GM18867 (cell line): Measurements from ENCODE around the gene KLHDC4.
"Not testable (repeated sequence)": the region's sequence is repeated elsewhere in the genome, so short reads cannot be mapped to it uniquely, and the experiment has no call there.

Experiments
- ATAC-seq: cut with Tn5 transposase; IDR thresholded peaks from one replicate; pipeline ENCODE4 v1.9.1; 2021; ENCODE audit warnings: mild to moderate bottlenecking, moderate library complexity; ENCODE audit not compliant: unreplicated experiment

The KLHDC4 gene

DNA sequence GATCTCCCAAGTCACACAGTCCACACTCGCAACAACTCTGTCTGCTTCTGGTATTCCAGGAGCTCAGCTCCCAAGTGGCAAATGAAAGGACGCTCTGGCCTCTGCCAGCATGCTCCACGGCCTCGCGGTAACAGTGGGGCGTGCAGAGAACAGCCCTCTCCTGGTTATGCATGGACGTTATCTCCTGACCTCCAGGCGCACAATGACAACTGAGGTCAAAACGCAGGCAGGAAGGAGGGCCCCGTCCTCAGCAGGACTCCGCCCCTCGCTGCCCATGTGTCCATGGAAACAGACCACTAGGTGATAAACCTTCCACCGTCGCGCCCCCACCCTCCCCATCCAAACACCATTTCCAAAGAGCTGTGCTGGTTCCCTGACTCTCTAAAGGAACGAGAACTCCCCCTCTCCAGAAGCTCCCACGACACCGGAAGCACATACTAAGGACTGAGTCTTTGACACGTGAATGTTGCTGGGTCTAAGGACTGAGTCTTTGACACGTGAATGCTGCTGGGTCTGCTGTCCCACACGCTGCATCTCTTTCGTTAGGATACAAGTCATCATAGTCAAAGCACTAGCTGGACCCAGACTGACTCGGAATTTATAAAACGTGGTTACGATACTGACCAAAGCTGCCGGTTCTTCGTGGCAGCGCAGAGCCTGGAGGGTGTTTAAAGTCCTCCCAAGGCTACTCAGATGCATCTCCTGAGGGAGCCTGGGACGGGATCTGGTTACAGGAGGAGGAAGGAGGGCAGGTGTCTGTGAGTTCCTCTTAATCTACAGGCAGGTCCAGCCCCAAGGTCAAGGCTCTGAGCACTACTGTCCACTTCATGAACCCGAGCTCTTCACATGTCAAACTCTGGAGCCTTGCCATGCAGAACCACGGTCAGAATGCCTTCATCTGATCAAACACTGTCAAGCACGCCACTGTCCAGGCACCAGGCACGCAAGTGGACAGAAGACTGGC is 43.9 kb downstream of the KLHDC4 start:
- ATAC-seq, result no peak

DNA sequence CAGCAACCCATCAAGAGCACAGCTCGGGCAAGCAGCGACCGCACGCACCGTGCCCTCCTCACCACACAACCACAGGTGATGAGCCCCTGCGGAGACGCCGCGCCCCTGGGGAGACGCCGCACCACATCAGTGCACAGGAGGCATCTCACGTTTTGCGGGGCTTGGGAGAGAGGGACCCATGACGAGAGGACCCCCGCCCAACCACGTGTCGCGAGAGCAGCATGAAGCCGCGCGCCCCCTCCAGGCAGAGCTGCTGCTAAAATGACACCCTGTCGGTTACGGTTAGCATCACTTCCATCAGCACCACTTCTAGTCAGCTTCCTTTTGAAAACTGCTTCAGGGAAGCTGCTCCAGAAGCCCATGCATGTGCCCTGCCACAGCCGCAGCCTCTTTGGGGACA is 45.3 kb downstream of the KLHDC4 start:
- ATAC-seq, result no peak

DNA sequence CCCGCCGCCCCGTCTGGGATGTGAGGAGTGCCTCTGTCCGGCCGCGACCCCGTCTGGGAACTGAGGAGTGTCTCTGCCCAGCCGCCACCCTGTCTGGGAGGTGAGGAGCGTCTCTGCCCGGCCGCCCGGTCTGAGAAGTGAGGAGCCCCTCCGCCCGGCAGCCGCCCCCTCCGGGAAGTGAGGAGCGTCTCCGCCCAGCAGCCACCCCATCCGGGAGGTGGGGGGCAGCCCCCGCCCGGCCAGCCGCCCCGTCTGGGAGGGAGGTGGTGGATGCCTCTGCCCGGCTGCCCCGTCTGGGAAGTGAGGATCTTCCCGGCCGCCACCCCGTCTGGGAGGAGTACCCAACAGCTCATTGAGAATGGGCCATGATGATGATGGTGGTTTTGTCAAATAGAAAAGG is 47.0 kb downstream of the KLHDC4 start:
- ATAC-seq, result not testable (repeated sequence)

DNA sequence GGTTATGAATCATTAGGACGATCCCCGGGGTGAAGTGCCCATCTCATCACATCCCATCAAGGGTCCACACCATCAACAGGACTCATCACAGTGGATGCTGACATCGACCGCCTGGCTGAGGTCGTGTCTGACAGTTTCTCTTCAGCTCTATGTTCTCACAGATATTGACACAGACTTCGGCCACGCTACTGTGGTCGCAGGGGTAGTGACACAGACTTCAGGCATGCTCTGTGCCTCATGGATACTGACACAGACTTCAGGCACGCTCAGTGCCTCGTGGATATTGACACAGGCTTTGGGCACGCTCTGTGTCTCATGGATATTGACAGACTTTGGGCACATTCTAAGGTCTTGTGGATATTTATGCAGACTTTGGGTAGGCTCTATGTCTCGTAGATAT is 50.1 kb downstream of the KLHDC4 start:
- ATAC-seq, result no peak

DNA sequence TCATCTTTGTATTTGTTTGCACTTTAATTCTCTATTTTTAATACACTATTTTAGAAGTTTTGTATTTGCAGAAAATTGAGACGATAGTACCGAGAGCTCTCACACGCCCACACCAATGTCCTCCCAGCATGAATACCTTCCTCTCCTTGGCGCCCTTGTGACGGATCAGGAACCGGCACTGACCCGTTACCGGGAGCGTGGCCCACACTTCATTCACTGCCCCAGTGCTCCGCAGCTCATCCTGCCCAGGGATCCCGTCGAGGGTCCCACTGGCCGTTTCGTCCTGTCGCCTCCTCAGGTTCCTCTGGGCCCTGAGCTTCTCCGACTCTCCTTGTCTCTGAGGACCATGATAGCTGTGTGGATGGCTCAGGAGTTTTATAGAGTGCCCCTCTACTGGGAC is 50.6 kb downstream of the KLHDC4 start:
- ATAC-seq, result no peak

DNA sequence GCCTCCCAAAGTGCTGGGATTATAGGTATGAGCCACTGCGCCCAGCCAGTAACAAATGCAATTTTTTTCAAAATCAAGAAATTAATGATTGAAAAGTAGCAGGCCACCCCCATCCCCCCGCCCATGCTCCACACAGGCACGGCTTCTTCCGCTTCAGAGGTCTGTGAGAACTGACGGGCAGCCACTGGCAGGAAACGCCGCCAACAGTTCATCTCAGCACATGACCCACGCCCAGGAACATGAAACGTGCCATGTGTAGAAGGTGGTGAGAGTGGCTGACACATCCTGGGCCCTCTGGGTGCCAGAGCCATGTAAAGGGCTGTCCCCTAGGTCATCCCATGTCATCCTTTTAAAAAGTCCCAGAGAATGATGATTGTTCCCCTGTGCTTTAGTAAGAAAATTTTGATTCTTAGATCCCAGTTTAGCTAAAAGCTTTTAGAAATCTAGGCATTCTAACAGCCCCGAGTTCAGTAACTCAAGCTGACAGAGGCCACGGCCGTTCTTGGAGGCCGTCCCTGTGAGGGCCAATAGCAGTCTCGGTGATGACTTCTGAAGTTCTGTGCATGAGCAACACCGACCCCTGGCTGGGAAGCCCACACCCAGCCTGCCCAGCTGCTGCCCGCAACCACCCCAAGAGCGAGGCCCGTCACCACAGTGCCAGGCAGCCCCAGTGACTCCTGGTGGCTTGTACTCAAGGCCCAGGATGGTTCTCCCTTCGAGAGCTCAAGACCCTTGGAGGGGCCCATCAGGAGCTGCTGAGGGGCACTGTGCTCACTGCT is 52.1 kb downstream of the KLHDC4 start:
- no peak for ATAC-seq

DNA sequence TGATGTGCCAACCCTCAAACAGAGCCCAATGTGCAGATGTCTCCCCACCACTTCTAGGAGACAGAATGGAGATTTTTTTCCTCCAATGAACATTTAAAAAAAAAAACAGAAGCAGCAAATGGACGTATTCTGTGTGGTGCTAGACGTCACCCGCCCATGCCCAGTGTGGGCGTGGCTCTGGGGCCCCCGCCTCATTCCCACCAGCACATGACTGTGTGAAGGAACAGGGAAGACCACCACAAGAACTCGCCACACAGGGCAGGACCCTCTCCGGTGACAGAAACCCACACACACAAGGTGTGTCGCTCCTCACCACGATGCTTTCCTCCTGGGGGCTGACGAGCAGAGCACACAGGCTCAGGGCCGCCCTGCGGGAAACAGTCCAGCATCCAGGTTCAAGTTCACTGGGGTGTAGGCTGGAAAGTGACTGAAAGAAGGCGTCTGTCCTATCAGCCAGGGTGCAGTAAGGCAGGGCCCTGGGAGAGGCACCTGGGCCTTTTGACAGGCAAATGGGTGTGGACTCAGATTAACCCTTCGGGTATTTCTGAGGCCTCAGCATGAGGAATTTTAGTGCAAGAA is 53.5 kb downstream of the KLHDC4 start:
- no peak for ATAC-seq

DNA sequence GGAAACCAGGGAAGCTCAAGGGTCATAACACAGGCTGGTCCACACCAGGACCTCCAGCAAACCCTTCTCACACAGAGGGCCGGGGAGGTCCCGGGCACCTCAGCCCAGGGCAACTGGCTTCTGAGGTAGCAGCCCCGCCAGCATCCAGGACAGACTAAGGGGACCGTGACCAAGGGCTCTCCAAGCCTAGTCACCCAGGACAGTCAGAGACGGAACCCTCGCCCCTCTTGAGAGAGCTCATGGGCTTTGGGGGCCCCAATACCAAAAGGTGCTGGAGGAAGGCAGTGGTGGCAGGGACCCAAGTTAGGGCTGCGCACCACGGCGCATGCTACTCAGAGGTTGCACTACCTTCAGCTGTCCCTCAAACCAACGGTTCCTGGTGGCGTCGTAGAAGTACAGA is 54.9 kb downstream of the KLHDC4 start:
- ATAC-seq, result no peak

DNA sequence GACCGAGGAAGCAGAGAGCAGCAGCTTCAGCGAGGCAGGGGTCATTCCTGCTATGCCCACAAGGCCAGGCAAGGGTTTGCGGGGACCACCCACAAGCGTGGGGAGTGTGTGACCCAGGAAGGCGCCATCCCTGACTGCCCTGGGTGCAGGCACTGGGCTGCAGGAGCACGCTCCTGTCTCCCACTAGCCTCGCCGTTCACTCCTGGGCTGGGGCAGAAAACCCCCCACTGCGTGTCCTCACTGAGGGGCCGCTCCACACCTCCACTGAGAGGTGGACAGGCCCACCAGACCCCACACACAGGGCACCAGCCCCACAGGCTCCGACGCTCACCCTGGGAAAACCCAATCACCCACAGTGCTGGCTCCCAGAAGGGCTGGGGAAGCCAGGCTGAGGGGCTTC is 56.1 kb downstream of the KLHDC4 start:
- ATAC-seq, result no peak

DNA sequence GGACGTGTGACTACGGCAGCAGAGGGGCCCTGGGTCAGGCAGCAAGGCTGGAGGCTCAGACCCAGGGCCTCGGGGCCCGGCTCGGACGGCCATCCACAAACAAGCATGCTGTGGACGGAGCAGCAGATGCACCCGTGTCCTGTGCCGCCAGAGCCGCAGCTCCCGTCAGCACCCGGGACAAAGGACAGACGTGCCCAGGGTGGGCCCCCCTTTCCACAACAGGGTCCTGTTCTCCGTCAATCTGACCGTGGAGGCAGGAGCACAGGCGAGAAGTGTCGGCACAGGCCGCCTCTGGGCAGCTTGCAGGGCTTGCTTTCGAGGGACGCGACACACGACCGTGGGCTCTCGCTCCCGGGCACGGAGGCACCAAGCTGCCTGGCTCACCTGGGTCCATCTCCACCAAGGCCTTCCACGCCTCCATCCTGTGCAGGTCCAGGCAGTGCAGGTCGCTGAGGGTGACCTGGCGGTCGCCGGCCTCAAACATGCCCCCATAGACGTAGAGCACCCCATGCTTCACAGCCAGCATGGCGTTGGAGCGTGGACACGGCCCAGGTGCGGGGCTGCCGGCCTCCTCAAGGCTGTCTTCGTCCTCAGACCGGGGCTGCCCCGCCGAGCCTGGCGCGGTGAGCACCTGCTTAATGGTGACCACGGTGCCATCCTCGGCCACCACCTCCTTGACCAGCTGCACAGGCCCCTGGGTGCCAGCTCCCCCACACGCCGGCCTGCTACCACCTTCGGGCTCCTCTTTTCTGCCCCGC is 56.7 kb downstream of the KLHDC4 start:
- ATAC-seq, result no peak

DNA sequence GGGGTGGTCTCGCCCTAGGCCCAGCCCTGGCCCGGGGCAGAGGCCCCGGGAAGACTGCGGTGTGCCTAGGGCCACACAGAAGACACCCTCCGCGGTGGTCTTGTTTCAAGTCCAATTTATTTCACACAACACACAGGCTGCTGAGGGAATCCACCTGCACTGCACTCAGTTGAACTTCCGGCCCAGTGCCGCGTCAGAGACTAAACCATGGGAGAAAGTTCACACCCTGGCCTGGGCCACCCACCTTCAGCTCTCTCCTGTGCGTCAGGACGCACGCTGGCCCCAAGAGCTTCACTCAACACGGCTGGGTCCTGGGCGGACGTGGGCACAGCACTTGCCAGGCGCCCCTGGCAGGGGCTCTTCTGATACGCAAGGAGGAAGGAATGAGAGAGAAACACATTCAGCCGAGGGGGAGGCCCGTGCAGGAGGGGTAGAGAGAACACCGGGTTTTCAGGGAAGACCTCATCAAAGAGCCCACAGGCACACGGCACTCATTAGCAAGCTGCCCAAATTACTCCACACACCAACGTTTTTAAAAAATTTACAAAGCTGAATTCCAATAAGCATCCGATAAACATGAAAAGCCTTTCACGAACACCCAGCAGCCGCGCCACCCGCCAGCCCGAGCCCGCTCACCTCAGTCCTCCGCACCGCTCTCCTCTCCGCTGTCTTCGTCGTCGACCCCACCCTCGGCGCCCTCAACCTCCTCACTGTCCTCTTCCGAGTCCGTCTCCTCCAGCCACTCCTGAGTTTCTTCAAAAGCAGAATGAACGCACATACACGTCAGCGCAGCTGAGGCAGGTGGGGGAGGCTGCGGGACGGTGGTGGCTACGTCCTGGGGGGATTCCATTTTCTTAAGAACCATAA is 57.8 kb downstream of the KLHDC4 start:
- ATAC-seq, result no peak

DNA sequence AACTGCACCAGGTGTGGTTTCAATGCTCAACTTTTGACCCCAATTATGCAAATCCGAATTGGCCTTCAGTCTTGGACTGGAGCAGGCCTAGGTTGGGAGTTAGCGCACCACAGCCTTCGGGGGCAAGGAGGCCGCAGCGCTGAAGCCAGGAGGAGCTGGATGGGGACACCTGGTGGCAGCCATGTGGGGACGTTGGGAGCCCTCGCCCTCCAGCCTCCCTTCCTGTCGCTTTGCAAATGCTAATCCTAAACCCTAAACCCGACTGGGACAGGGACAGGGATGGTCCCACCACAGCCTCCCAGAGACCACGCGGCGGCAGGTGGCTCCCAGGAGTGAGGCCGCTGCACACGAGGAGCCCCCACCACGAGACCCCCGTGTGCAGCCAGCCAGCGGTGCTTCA is 58.7 kb downstream of the KLHDC4 start:
- ATAC-seq, result no peak

DNA sequence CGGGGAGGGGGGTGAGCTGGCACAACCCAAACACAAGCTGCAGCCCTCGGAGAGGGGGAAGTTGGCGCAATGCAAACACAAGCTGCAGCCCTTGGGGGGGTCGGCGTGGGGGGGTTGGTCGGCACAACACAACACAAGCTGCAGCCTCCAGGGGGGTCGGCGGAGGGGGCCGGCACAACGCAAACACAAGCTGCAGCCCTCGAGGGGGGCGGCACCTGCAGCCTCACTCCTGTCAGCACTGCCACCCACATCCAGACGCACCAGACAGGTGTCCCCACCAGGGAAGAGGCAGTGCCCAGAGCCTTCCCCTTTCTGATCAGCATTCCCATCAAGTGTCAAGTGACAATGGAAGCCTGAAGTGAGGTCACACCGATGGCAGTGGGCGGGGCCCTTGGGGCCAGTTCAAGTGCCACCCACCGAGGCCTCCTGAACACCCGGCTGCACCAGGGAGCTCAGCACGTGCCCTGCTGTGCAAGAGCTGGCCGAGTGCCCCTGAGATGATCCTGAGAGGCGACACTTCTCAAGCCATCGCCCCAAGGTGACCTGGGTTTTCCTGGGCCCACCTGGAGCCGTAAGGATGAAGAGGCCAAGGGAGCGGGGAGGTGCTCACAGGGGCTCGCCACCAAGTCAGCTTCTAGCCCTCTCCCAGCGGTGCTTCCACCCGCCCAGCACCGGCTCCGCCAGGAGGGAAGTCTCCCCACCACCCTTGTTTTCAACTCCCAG is 59.3 kb downstream of the KLHDC4 start:
- ATAC-seq, result no peak

DNA sequence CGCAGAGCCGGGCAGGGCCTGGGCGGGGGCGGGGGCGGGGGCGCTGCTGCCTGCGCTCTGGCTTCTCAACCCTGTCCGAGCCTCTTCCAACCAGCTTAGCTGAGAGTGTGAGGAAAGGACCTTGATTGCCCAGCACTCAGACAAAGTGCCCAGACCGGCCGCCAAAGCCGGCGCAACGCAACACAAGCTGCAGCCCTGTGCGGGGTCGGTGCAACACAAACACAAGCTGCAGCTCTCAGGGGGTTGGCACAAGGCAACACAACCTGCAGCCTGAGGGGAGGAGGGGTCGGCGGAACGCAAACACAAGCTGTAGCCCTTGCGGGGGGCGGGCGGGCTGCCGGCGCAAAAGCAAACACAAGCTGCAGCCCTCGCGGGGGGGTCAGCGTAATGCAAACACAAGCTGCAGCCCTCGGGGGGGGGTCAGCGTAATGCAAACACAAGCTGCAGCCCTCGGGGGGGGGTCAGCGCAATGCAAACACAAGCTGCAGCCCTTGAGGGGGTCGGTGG is 60.0 kb downstream of the KLHDC4 start:
- ATAC-seq, result no peak

DNA sequence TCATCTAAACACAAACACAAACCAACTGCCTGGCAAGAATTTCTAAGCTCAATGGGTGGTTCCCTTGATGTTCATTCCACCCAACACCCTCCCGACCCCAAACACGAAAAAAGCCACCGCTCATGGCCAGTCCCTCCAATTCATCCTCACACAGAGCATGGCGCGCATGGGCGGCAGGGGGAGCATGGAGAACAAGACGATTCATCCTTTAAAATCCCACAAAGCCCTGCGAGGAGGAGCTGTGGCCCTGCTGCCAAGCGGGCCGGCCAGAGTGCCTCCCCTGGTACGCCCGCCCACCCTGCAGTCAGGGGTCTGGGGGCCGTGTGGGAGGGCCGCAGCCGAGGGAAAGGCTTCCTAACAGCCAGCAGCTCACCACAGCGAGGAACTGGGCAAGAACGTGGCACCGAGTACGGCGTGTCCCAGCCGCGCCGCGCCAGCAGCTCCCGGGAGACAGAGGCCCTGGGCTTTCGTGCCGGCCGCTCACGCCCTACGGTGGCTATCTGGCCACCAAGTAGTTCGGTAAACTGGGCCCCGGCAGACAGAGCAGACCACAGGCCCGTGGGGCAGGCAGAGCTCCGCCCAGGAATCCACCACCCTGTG is 60.9 kb downstream of the KLHDC4 start:
- no peak for ATAC-seq

DNA sequence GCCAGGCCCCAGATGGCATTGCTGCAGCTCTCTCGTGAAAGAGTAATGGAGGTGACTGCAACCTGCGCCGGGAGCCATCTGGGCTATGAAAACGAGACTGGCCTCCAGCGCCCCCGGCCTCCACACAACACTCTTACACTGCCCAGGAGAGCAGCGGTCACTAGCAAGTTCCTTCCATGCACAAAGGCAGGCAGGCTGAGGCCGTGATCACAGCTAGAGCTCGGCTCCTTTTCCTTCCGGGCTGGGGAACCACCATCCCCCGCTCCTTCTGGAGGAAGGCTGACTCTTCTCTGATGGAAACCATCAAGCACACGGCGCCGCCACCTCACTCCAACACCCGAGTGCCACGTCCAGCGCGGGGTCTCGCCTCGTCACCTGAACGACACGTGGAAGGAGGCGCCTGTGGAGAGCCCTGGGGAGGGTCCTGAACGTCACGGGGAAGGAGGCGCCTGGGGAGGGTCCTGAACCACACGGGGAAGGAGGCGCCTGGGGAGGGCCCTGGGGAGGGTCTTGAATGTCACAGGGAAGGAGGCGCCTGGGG is 61.9 kb downstream of the KLHDC4 start:
- no peak for ATAC-seq

DNA sequence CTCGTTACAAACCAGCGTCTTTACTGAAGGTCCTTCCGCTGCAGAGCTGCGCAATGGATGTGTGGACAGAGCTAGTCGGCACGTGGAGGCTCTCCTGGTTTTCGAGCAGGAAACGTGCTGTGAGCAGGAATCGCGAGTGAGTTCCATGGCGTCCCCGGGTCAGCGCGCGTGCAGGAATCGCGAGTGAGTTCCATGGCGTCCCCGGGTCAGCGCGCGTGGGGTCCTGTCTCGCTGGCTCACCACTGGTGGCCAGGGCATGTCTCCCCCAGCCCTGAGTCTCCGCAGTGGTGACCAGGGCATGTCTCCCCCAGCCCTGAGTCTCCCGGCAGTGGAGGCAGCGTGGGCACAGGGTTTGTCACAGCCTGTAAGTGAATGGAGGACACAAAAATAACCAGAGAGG is 62.7 kb downstream of the KLHDC4 start:
- ATAC-seq, result no peak

DNA sequence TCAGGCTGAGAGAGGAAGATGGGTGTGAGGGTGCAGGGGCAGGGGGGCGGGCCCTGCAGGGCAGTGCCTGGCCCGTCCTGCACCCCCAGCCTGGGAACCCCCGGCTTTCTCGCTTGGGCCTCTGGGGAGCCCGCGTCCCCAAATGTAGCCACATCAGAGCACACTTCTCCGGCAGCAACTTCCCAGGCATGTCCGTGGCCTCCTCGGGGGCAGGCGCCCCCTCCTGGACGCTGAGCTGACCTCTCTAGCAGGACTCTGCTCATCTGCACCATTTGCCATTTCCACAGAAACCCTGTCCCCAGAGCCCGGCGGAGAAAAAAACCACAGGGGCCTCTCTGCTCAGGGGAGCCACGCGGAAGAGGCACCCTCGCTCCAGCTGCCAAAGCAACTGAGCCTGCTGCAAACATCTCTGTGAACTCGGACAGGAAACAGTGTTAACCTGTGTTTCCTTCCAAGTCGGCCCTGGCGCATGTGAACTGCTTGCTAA is 63.4 kb downstream of the KLHDC4 start:
- ATAC-seq, result no peak
